Naive B cell (primary cell): Measurements from ENCODE around the gene EP400. TPM values are rescaled to one million over a fixed set of nuclear protein-coding genes. Genes with fewer than 3 reads are reported as not detected.

Experiments used
- ATAC-seq, 2 donors: fragments of 150-1000 bp; cut with Tn5 transposase; 2 replicates each; pipeline ENCODE4 v1.10.0; 2021; ENCODE audit warnings: low read depth in 2 of 2, mild to moderate bottlenecking in 2 of 2, moderate library complexity in 2 of 2
- DNase-seq: peaks from one replicate; pipeline ENCODE4 v3.0.0; 2022
- H3K27ac Mint-ChIP-seq, 6 donors: one replicate each; pipeline ENCODE4 v1.8.0; 2020 to 2022; ENCODE audit warnings: mild to moderate bottlenecking in 6 of 6, mixed read lengths in 6 of 6, moderate library complexity in 5 of 6, inconsistent platforms in 2 of 6
- H3K27me3 Mint-ChIP-seq, 3 donors: one replicate each; pipeline ENCODE4 v1.8.0; 2021 to 2022; ENCODE audit warnings: mixed read lengths in 3 of 3, mild to moderate bottlenecking in 1 of 3
- H3K36me3 Mint-ChIP-seq, 2 donors: one replicate each; pipeline ENCODE4 v1.8.0; 2020 to 2022; ENCODE audit warnings: mixed read lengths in 2 of 2, inconsistent platforms in 1 of 2, mild to moderate bottlenecking in 1 of 2
- H3K4me1 Mint-ChIP-seq, 3 donors: one replicate each; pipeline ENCODE4 v1.8.0; 2020 to 2022; ENCODE audit warnings: mixed read lengths in 3 of 3, inconsistent platforms in 1 of 3, mild to moderate bottlenecking in 1 of 3, moderate library complexity in 1 of 3
- H3K4me3 Mint-ChIP-seq, 8 donors: one replicate each; pipeline ENCODE4 v1.8.0; 2020 to 2022; ENCODE audit warnings: mild to moderate bottlenecking in 8 of 8, mixed read lengths in 8 of 8, moderate library complexity in 8 of 8, inconsistent platforms in 2 of 8
- H3K9me3 Mint-ChIP-seq, 7 donors: one replicate each; pipeline ENCODE4 v1.8.0; 2020 to 2022; ENCODE audit warnings: mixed read lengths in 7 of 7, mild to moderate bottlenecking in 5 of 7, inconsistent platforms in 2 of 7, moderate library complexity in 1 of 7
- polyA plus RNA-seq, 6 donors: library from polyadenylated mRNA; unstranded; fragments of 300-500 nt; fragmentation: Illumina TruSeq; gene quantifications; one replicate each; pipeline ENCODE4 v1.2.3, GENCODE V29; 2021; ENCODE audit warnings: low read depth in 6 of 6

Gene EP400, protein sequence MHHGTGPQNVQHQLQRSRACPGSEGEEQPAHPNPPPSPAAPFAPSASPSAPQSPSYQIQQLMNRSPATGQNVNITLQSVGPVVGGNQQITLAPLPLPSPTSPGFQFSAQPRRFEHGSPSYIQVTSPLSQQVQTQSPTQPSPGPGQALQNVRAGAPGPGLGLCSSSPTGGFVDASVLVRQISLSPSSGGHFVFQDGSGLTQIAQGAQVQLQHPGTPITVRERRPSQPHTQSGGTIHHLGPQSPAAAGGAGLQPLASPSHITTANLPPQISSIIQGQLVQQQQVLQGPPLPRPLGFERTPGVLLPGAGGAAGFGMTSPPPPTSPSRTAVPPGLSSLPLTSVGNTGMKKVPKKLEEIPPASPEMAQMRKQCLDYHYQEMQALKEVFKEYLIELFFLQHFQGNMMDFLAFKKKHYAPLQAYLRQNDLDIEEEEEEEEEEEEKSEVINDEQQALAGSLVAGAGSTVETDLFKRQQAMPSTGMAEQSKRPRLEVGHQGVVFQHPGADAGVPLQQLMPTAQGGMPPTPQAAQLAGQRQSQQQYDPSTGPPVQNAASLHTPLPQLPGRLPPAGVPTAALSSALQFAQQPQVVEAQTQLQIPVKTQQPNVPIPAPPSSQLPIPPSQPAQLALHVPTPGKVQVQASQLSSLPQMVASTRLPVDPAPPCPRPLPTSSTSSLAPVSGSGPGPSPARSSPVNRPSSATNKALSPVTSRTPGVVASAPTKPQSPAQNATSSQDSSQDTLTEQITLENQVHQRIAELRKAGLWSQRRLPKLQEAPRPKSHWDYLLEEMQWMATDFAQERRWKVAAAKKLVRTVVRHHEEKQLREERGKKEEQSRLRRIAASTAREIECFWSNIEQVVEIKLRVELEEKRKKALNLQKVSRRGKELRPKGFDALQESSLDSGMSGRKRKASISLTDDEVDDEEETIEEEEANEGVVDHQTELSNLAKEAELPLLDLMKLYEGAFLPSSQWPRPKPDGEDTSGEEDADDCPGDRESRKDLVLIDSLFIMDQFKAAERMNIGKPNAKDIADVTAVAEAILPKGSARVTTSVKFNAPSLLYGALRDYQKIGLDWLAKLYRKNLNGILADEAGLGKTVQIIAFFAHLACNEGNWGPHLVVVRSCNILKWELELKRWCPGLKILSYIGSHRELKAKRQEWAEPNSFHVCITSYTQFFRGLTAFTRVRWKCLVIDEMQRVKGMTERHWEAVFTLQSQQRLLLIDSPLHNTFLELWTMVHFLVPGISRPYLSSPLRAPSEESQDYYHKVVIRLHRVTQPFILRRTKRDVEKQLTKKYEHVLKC (N-terminal part only)
- polyA plus RNA-seq: 10 to 100 TPM in 1 of 6 donors, 1 to 10 TPM in 5; 5.8 to 11.7 (median 6.4) TPM

DNA sequence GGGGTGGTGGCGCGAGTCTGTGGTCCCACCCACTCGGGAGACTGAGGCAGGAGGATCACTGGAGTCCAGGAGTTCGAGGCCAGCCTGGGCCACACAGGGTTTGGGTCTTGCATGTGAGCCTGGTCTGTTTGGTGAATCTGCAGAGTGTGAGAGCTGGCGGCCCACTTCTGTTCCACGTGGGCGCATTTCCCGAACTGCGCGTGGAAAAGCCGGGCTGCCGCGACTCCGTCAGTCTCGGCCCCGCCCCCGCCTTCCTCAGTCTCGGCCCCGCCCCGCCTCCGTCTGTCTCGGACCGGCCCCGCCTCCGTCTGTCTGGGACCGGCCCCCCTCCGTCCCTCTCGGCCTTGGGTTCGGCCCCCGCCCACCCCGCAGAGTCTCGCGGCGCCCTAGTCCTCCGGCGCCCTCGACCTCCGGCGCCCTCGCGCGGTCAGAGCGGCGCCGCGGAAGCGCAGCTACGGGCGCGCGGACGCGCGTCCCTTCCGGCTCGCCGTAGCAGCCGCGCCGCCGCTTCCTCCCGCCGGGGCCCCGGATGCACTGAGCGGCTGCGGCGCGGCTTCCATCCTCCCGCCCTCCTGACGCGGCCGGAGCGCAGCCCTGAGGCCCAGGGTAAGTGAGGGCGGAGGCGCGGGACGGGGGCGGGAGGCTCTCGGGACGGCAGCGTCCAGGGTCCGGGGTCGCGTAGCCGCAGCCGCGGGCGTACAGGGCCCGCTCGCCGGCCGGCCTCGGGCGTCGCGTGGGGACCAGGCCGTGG is at the start of gene EP400:
EP400 (plus strand) TSS at position 512 of the 751 bp plus-strand sequence. CDS start 10,678 bp downstream, outside the sequence.
- peaks cover 0 to 6% of the 10 kb centered on the region in 2 donors for H3K36me3 Mint-ChIP-seq
- peak within 1 kb of the TSS; percentile 84 to 96 (median 92) for H3K27ac Mint-ChIP-seq
- H3K4me1 Mint-ChIP-seq: peaks cover 21 to 42% (median 36%) of the 10 kb centered on the region in 3 donors
- DNase-seq: peak; percentile 91
- peak; percentile 90 to 91 for ATAC-seq
- peak within 1 kb of the TSS; percentile 84 to 96 (median 91) for H3K4me3 Mint-ChIP-seq
- no peaks in the 10 kb centered on the region for H3K27me3 Mint-ChIP-seq
- H3K9me3 Mint-ChIP-seq: no peaks in the 10 kb centered on the region

DNA sequence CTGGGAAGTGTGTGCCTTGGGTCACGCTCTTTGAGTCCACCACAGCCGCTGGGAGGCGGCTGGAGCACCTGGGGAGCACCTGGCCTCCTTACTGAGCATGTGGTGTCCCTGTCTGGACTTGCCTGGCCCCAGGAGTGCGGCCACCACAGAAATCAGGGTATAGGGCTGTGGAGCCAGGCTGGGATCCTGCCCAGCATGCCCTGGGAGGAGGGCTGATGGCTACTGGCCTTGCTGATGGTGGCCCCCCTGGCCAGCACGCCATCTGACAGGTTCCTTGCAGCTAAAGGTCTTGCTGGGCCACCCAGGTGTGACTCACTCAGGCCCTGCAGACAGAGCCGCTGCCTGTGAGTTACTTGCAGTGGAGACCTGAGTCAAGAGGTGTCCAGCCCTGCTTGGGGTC is 49.3 kb upstream of the EP400 start:
- Mint-ChIP-seq H3K27me3 (no peaks in the 10 kb centered on the region), H3K9me3 (no peaks in the 10 kb centered on the region), H3K4me1 (peaks cover 23 to 37% (median 27%) of the 10 kb centered on the region in 3 donors), H3K36me3 (no peaks in the 10 kb centered on the region), H3K4me3 (no peak overlapping the region), H3K27ac (peak overlapping the region in 1 of 6 donors; percentile 38)
- ATAC-seq (no peak), DNase-seq (no peak)

DNA sequence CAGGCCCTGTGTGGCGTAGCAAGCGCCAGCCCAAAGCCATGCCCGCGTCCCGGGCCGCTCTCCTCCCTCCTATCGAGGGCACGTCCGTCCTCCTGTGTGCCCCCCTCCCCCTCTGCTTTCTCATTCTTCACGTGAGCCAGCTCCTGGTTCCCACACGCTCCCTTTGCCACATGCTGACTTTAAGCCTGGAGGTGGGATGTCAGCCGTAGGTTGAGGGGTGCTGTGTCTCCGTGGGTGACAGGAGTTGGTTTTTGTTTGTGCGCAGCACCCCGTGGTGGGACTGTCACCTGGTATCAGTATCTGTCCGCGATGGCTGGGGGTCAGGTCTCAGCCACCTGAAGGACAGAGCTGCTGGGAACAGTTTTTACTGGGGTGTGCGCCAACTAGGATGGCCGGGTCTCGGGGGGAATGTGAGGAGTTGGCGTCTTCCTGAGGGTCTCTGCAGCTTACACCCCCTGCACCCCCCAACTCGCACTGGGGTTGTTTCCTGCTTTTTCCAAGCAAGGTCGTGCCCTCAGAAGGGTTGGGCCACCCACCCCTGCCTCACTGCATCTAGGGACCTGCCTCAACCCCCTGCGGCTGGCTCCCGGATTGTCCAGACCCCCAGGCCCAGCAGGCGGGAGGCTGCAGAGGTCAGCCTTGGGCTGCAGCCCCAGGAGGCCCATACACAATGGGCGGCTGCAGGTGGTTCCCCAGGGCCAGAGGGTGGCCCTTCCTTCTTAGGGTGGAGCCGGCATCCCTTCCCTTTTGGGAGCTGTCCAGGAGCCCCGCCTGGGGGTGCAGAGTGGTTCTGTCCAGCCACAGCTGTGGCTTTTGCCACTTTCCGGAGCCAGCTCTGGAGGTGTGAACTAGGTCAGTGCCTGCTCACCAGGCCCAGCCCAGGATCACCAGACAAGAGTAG is 48.1 kb upstream of the EP400 start:
- Mint-ChIP-seq H3K4me1 (peaks cover 17 to 27% (median 26%) of the 10 kb centered on the region in 3 donors), H3K9me3 (no peaks in the 10 kb centered on the region), H3K4me3 (no peak overlapping the region), H3K36me3 (no peaks in the 10 kb centered on the region), H3K27me3 (no peaks in the 10 kb centered on the region), H3K27ac (no peak overlapping the region)
- ATAC-seq (no peak), DNase-seq (no peak)

DNA sequence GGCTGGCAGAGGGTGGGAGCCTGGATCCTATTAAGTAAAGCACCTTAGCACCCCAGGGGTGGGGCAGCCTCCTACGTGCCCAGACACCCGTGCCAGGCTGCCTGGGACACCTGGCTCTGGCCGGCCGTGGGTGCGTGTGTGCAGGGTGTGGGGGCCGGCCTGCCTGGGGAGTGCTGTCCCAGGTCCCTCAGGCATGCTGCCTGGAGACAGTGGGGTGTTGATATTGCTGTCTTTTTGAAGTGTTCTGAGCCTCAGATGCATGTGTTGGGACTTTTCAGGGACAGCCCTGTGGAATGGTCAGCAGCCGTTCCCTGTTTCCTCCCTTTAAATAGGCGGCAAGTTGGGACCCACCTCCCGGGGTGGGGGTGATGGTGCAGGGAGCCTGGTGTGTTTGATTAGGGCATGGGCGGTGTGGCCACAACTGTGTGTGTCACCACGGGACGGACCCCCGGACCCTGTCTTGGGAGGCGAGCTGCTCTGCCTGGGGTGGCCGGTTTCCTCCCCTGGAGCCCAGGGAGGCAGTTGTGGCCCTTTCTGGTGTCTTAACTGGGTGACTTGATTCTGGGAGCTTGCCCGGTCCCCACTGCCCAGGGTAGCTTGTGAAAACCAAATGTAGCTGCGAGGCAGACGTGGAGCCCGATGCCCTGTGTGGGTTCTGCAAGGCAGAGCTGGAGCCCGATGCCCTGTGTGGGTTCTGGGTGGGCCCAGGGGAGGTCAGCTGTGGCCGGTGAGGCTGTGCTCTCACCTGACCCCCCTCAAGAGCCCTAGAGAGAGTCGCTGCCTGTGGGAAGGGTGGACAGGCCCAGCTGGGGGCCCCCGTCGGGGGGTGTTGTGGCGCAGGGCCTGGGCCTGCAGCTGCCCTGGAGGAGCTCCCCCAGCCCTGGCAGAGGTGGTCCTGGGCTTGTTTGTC is 47.2 kb upstream of the EP400 start:
- no peak overlapping the region for H3K4me3 Mint-ChIP-seq
- DNase-seq (no peak), ATAC-seq (no peak)
- H3K27me3 Mint-ChIP-seq: no peaks in the 10 kb centered on the region
- no peaks in the 10 kb centered on the region for H3K9me3 Mint-ChIP-seq
- peak overlapping the region in 1 of 6 donors; percentile 53 for H3K27ac Mint-ChIP-seq
- no peaks in the 10 kb centered on the region for H3K36me3 Mint-ChIP-seq
- peaks cover 14 to 19% (median 18%) of the 10 kb centered on the region in 3 donors for H3K4me1 Mint-ChIP-seq

DNA sequence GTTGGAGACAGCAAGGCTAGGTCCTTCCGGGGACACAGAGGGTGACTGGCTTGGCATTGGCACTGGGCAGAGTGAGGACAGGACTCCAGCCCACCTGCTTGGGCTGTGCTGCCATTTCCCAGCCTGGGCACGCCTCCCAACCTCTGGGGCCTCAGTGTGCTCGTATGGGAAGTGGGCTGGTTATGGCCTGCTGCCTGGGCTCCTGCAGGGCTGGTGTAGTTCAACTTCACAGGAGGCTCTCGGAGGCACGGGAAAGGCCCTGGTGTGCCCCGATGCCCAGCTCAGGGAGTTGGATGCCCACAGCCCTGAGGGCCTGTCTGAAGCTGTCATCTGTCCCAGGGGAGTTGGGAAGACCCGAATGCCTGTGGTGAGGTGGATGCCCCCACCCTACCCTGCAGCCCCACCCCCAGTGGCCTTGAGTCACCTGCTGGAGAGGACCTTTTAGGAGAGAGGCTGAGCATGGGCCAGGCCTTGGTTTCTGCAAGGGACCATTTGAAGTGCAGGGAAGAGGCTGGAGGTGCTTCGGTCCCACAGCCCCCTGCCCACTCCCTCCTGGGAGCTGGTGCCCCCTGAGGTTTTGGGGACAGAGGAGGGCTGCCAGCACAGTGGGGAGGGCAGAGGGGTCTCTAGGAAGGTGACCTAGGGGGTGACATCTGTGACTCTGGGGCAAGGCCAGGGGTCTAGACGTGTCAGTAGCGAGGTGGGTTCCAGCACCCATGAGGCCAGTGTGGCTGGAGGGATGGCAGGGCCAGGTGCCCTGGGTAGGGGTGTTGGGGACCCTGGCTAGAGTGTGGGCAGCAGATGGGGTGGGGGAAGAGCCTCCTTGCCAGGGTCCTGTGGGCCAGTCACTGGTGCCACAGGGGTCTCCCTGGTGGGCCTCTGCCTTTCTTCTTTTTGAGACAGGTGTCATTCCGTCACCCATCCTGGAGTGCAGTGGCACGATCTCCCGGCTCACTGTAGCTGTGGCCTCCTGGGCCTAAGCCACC is 46.2 kb upstream of the EP400 start:
- Mint-ChIP-seq H3K36me3 (no peaks in the 10 kb centered on the region), H3K4me3 (no peak overlapping the region), H3K4me1 (peaks cover 8 to 19% (median 10%) of the 10 kb centered on the region in 3 donors), H3K27ac (no peak overlapping the region), H3K27me3 (no peaks in the 10 kb centered on the region), H3K9me3 (no peaks in the 10 kb centered on the region)
- no peak for DNase-seq
- no peak for ATAC-seq

DNA sequence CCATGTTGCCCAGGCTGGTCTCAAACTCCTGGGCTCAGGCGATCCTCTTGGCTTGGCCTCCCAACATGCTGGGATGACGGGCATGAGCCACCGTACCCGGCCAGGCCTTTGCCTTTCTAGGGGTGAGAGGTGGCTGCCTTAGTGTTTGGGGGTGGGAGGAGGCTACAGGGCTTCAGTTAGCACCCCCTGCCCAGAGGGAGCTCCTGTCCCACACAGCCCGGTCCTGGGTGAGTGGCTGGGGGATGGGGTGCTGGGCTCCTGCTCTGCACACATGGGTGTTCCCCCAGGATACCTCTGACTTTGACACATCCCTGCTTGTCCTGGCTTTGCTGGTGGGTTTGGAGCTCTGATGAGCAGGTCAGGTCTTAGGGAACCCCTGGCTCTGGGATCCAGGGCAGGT is 45.4 kb upstream of the EP400 start:
- Mint-ChIP-seq H3K4me1 (peaks cover 8 to 19% (median 10%) of the 10 kb centered on the region in 3 donors), H3K27ac (no peak overlapping the region), H3K27me3 (no peaks in the 10 kb centered on the region), H3K36me3 (no peaks in the 10 kb centered on the region), H3K4me3 (no peak overlapping the region), H3K9me3 (no peaks in the 10 kb centered on the region)
- no peak for DNase-seq
- no peak for ATAC-seq

DNA sequence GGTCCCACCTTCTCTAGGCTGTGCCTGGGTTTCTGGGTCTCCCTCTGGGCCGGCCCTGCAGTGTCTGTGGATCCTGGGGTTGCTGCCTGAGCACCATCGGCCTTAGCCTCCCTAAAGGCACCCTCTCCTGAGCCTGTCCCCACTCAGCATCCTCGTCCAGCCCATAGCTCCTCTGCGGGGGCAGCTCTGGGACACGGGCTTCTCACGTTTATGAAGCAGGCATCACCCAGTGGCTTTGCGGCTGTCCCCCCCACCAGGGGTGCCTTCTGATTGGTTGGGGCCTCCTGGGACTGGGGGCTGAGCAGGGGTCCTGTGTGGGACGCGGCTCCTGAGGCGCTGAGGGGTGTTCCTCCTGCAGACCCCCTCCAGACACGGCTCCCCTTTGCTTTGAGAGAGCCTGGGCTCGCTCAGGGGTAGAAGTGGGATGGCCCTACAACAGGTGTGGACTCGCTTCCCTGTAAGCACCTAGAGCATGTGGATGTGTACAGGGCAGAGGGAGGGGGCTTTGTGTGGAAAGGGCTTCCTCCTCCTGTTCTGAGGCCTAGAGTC is 44.6 kb upstream of the EP400 start:
- no peak for ATAC-seq
- Mint-ChIP-seq H3K27ac (no peak overlapping the region), H3K36me3 (no peaks in the 10 kb centered on the region), H3K4me3 (no peak overlapping the region), H3K27me3 (no peaks in the 10 kb centered on the region), H3K9me3 (no peaks in the 10 kb centered on the region), H3K4me1 (peaks cover 6 to 19% (median 10%) of the 10 kb centered on the region in 3 donors)
- no peak for DNase-seq

DNA sequence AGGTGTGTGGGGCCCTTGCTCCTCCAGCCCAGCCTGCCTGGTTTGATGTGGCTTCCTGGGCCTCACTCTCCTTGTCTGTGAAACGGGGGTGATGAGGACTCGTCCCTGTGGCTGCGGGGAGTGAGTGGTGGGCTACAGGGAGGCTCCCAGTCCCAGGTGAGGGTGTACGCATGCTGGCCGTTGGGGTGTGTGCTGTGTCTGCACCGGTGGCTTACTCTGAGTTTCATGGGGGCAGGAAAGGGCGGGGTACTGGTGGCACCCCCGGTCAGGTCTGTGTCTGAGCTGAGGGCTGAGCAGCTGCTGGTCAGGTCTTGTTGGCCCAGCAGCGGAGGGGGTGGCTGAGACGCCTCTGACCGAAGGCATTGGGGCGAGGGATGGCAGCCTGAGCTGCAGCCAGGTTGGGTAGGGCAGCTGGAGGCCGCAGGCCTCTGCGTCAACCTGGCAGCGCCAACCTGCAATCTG is 44.1 kb upstream of the EP400 start:
- Mint-ChIP-seq H3K27ac (no peak overlapping the region), H3K4me1 (peaks cover 4 to 19% (median 10%) of the 10 kb centered on the region in 3 donors), H3K9me3 (no peaks in the 10 kb centered on the region), H3K27me3 (no peaks in the 10 kb centered on the region), H3K36me3 (no peaks in the 10 kb centered on the region), H3K4me3 (no peak overlapping the region)
- ATAC-seq: no peak
- no peak for DNase-seq

DNA sequence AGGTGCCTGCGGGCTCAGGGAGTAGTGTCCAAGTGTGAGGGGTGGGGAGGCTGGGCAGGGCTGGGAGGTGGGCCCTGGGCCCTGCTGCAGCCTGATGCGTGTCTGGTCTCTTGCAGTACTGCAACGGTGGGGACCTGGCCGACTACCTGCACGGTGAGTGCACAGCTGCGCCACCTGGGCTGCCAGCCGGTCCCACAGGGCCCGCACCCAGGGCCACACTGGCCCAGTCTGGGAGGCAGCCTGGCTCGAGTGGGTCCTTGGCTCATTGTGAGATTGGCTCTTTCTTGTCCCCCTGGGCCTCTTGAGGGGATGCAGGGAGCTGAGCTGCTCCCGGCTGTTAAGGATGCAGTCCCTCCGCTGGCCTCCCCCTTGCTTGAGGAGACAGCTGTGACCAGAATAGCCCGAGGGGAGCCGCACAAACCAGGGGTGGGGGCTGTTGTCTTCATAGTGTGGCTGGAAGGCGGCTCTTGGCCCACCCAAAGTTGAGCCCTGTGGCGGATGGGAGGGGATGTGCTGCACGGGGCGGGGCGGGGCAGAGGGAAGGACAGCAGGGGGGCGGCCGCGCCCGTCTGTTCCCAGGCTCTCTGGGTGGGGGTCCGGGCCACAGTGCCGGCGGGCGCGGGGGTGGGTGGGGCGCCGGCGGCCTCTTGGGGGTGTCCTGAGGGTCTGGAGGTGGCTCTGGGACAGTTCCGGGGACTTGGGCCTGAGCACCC is 42.2 kb upstream of the EP400 start:
- no peak overlapping the region for H3K4me3 Mint-ChIP-seq
- no peaks in the 10 kb centered on the region for H3K36me3 Mint-ChIP-seq
- peaks cover 0 to 12% (median 7%) of the 10 kb centered on the region in 3 donors for H3K4me1 Mint-ChIP-seq
- no peaks in the 10 kb centered on the region for H3K27me3 Mint-ChIP-seq
- no peak for DNase-seq
- H3K27ac Mint-ChIP-seq: no peak overlapping the region
- no peak for ATAC-seq
- H3K9me3 Mint-ChIP-seq: no peaks in the 10 kb centered on the region
